ENCODE data around the gene PCDHB10. TPM values are rescaled to one million over a fixed set of nuclear protein-coding genes. Genes with fewer than 3 reads are reported as not detected.
A peak's percentile ranks its signal among the peaks of the same experiment; 100 is the strongest.

PCDHB10 gene
- total RNA-seq, result under 1 TPM in 1 of 3 donors, not detected in 2; 0.15 TPM
- total RNA-seq (2013), result not detected

GRCh38 chr5:141192110-141192725 is at the start of gene PCDHB10:
PCDHB10 (plus strand) TSS chr5:141192353; CDS start chr5:141192553, 200 bp downstream.
- peaks cover 14 to 26% of the 10 kb centered on the region in 2 donors for H3K27me3 Mint-ChIP-seq (ENCODE audit: low read depth in 2 of 2)
- H3K4me1 Mint-ChIP-seq, result peaks cover 0 to under 1% of the 10 kb centered on the region in 2 donors
- peaks cover 8 to 21% of the 10 kb centered on the region in 2 donors for H3K9me3 Mint-ChIP-seq
- Histone ChIP-seq H3K9me3 (ENCODE audit: control insufficient read depth, insufficient read depth, low read length) (peaks cover 2% of the 10 kb centered on the region), H3K36me3 (ENCODE audit: control insufficient read depth, insufficient read depth, low read length) (no peaks in the 10 kb centered on the region), H3K27ac (ENCODE audit: low read length) (no peak within 1 kb of the TSS), H3K4me3 (ENCODE audit: low read length) (no peak within 1 kb of the TSS), H3K4me1 (ENCODE audit: control insufficient read depth, insufficient read depth, low read length) (no peaks in the 10 kb centered on the region), H3K27me3 (ENCODE audit: control insufficient read depth, insufficient read depth, low read length) (no peaks in the 10 kb centered on the region)
- 14% methylated on average over 8 of the region's 10 CpGs for WGBS (ENCODE audit: insufficient coverage)
- TF ChIP-seq CTCF (IDR thresholded peaks at IDR 0.05), result no peak
- H3K27ac Mint-ChIP-seq, result no peak within 1 kb of the TSS
- peak in 1 of 2 donors; percentile 23 for DNase-seq
- H3K4me3 Mint-ChIP-seq, result no peak within 1 kb of the TSS
- no peak for ATAC-seq
- peaks cover 15% of the 10 kb centered on the region for H3K36me3 Mint-ChIP-seq
- intact Hi-C loops (cut with micrococcal nuclease), result no loop called here

- peak in 1 of 2 donors; percentile 19 for DNase-seq
- no peaks in the 10 kb centered on the region for H3K4me1 ChIP-seq (ENCODE audit: control insufficient read depth, insufficient read depth, low read length)
- Mint-ChIP-seq H3K36me3 (peaks cover 16% of the 10 kb centered on the region), H3K4me3 (no peak within 1 kb of the TSS), H3K27ac (no peak within 1 kb of the TSS), H3K4me1 (peaks cover 0 to 4% of the 10 kb centered on the region in 2 donors), H3K27me3 (ENCODE audit: low read depth in 2 of 2) (peaks cover 0 to 10% of the 10 kb centered on the region in 2 donors), H3K9me3 (peaks cover 3 to 8% of the 10 kb centered on the region in 2 donors)
- H3K4me3 ChIP-seq (ENCODE audit: low read length), result no peak within 1 kb of the TSS
- WGBS (ENCODE audit: insufficient coverage), result 21% methylated on average over 18 of the region's 18 CpGs
- peaks cover 4% of the 10 kb centered on the region for H3K9me3 ChIP-seq (ENCODE audit: control insufficient read depth, insufficient read depth, low read length)
- no peaks in the 10 kb centered on the region for H3K36me3 ChIP-seq (ENCODE audit: control insufficient read depth, insufficient read depth, low read length)
- no peak within 1 kb of the TSS for H3K27ac ChIP-seq (ENCODE audit: low read length)
- intact Hi-C loops (cut with micrococcal nuclease), result no loop called here
- TF ChIP-seq CTCF (IDR thresholded peaks at IDR 0.05), result no peak
- ATAC-seq, result no peak
- H3K27me3 ChIP-seq (ENCODE audit: control insufficient read depth, insufficient read depth, low read length), result peaks cover 4% of the 10 kb centered on the region
Measured at GRCh38 chr5:141149812-141150211, 42.3 kb upstream of the PCDHB10 start, which contains the start of gene PCDHB6. PCDHB6 (plus strand) TSS chr5:141150057; CDS start chr5:141150258, 201 bp downstream.

- no peak overlapping the region for H3K27ac ChIP-seq (ENCODE audit: low read length)
- Mint-ChIP-seq H3K4me1 (peaks cover 0 to 4% of the 10 kb centered on the region in 2 donors), H3K9me3 (peaks cover 3 to 8% of the 10 kb centered on the region in 2 donors), H3K36me3 (peaks cover 16% of the 10 kb centered on the region), H3K27me3 (ENCODE audit: low read depth in 2 of 2) (peaks cover 0 to 10% of the 10 kb centered on the region in 2 donors), H3K27ac (no peak overlapping the region), H3K4me3 (no peak overlapping the region)
- TF ChIP-seq CTCF (IDR thresholded peaks at IDR 0.05), result no peak
- no peaks in the 10 kb centered on the region for H3K36me3 ChIP-seq (ENCODE audit: control insufficient read depth, insufficient read depth, low read length)
- peaks cover 4% of the 10 kb centered on the region for H3K9me3 ChIP-seq (ENCODE audit: control insufficient read depth, insufficient read depth, low read length)
- DNase-seq, result no peak
- H3K4me1 ChIP-seq (ENCODE audit: control insufficient read depth, insufficient read depth, low read length), result no peaks in the 10 kb centered on the region
- H3K4me3 ChIP-seq (ENCODE audit: low read length), result no peak overlapping the region
- ATAC-seq, result no peak
- intact Hi-C loops (cut with micrococcal nuclease), result no loop called here
- WGBS (ENCODE audit: insufficient coverage), result 48% methylated on average over 33 of the region's 33 CpGs
- peaks cover 4% of the 10 kb centered on the region for H3K27me3 ChIP-seq (ENCODE audit: control insufficient read depth, insufficient read depth, low read length)
Measured at GRCh38 chr5:141150224-141150992, 41.7 kb upstream of the PCDHB10 start.
